ENCODE data around the gene CD247. TPM values are rescaled to one million over a fixed set of nuclear protein-coding genes. Genes with fewer than 3 reads are reported as not detected.

Gene CD247
- polyA plus RNA-seq, 2 of the 4 experiments (the other 2 are of a cell fraction): 0.10 to 0.27 TPM

- TF ChIP-seq EHF (CRISPR knock-in tag; IDR thresholded peaks at IDR 0.05): no peak
- no peak for TF ChIP-seq ZNF302 (CRISPR knock-in tag; IDR thresholded peaks at IDR 0.05)
- TF ChIP-seq NPAS2 (CRISPR knock-in tag; IDR thresholded peaks at IDR 0.05; ENCODE audit: borderline replicate concordance): no peak
- TF ChIP-seq MAFK (IDR thresholded peaks at IDR 0.05; ENCODE audit: partially characterized antibody): no peak
- no peak for TF ChIP-seq CEBPB (IDR thresholded peaks at IDR 0.05)
- TF ChIP-seq PHF8 (IDR thresholded peaks at IDR 0.05; ENCODE audit: borderline replicate concordance, low read depth): no peak
Observed at GRCh38 chr1:167499106-167499505, 19.2 kb downstream of the CD247 start (continued).

GRCh38 chr1:167496797-167497619 is 21.3 kb downstream of the CD247 start:
- DNase-seq (ENCODE audit: low read depth in 1 of 2, low spot score in 1 of 2) (no peak), ATAC-seq (no peak), FAIRE-seq (no peak)
- H3K4me3 ChIP-seq: no peak overlapping the region
- ChIA-PET CTCF (no interaction called here), POLR2A (no interaction called here)
- peak; percentile 68; the same call in 1 of the 2 replicates for TF ChIP-seq RNF2 (IDR thresholded peaks at IDR 0.05; ENCODE audit: borderline replicate concordance, low read depth)
- no peak for TF ChIP-seq GATA3 (IDR thresholded peaks at IDR 0.05; ENCODE audit: borderline replicate concordance)
- H3K9me3 ChIP-seq: no peaks in the 10 kb centered on the region
- H3K4me2 ChIP-seq: no peak overlapping the region
- WGBS (ENCODE audit: missing lambda C conversion rate): 67% methylated on average over 11 of the region's 11 CpGs
- H3K4me1 ChIP-seq: no peaks in the 10 kb centered on the region
- H3K27ac ChIP-seq: no peak overlapping the region

GRCh38 chr1:167493372-167493771 is 25.0 kb downstream of the CD247 start:
- TF ChIP-seq ELK1 (IDR thresholded peaks at IDR 0.05; ENCODE audit: low read depth, low read length): no peak
- TF ChIP-seq GATA3 (IDR thresholded peaks at IDR 0.05; ENCODE audit: borderline replicate concordance): no peak
- TF ChIP-seq ZFP36 (IDR thresholded peaks at IDR 0.05; ENCODE audit: borderline replicate concordance, partially characterized antibody): no peak
- no peak for TF ChIP-seq ZNF302 (CRISPR knock-in tag; IDR thresholded peaks at IDR 0.05)
- TF ChIP-seq NR3C1 (IDR thresholded peaks at IDR 0.05): no peak
- TF ChIP-seq TP53 (CRISPR knock-in tag; IDR thresholded peaks at IDR 0.05): no peak
- no peak for TF ChIP-seq ATOH8 (CRISPR knock-in tag; IDR thresholded peaks at IDR 0.05; ENCODE audit: low read depth)
- TF ChIP-seq POLR2A (IDR thresholded peaks at IDR 0.05; ENCODE audit: low read length): no peak
- no peak for TF ChIP-seq USF2 (IDR thresholded peaks at IDR 0.05)
- TF ChIP-seq TFCP2L1 (CRISPR knock-in tag; IDR thresholded peaks at IDR 0.05): no peak
- TF ChIP-seq CHD2 (IDR thresholded peaks at IDR 0.05; ENCODE audit: low read length, partially characterized antibody): no peak
- TF ChIP-seq MAZ (IDR thresholded peaks at IDR 0.05; ENCODE audit: borderline replicate concordance, low read depth, low read length): no peak
- TF ChIP-seq FOSB (CRISPR knock-in tag; IDR thresholded peaks at IDR 0.05): no peak
- TF ChIP-seq EP300 (IDR thresholded peaks at IDR 0.05): no peak
- TF ChIP-seq HES2 (IDR thresholded peaks at IDR 0.05): no peak
- no peak for TF ChIP-seq EHMT2 (IDR thresholded peaks at IDR 0.05; ENCODE audit: low read depth)
- TF ChIP-seq POLR2AphosphoS2 (conservative IDR thresholded peaks at IDR 0.05; ENCODE audit: low read length): no peak
- no peak for TF ChIP-seq JUNB (IDR thresholded peaks at IDR 0.05)
- ChIA-PET POLR2A (no interaction called here), CTCF (interaction anchor here (1.1 to 1.9 kb wide), 3 partner anchors 41 to 52 kb away, joined by 3 to 6 read pairs (median 5); no protein-coding TSS in a partner anchor)
- DNase-seq (ENCODE audit: low read depth in 1 of 2, low spot score in 1 of 2) (no peak), FAIRE-seq (no peak), ATAC-seq (no peak)
- Histone ChIP-seq H3K4me1 (no peaks in the 10 kb centered on the region), H3K27ac (no peak overlapping the region), H3K4me3 (no peak overlapping the region), H3K4me2 (no peak overlapping the region), H3K9me3 (no peaks in the 10 kb centered on the region)
- WGBS (ENCODE audit: missing lambda C conversion rate): 78% methylated on average over 2 of the region's 2 CpGs
